H1 (cell line): ENCODE measurements around the gene XIRP1. TPM values are rescaled to one million over a fixed set of nuclear protein-coding genes. Genes with fewer than 3 reads are reported as not detected.

Experiments
- BRCA1 ChIP-seq: IDR thresholded peaks from 2 replicates; pipeline ENCODE4 v1.6.1; 2012; ENCODE audit warnings: low read depth, low read length, improper control_type of control experiment
- CTBP2 ChIP-seq: IDR thresholded peaks from 2 replicates; pipeline ENCODE4 v1.7.0; 2011; ENCODE audit warnings: borderline replicate concordance, mild to moderate bottlenecking, moderate library complexity, mixed read lengths, low read length; ENCODE audit not compliant: insufficient read depth, insufficient read length
- POLR2A ChIP-seq, 2 experiments: IDR thresholded peaks; 1 replicate in 1 of 2; 2 replicates in 1 of 2; pipeline ENCODE4 v1.6.1; 2011; ENCODE audit warnings: low read depth in 2 of 2, low read length in 2 of 2, mild to moderate bottlenecking in 2 of 2; ENCODE audit errors: control extremely low read depth in 1 of 2
- polyA plus RNA-seq, 7 experiments: library from polyadenylated mRNA; depleted of rRNA in 3 of 7; stranded (reverse) in 5 of 7; unstranded in 2 of 7; fragments of >200 nt in 5 of 7; fragments of 200-250 nt in 2 of 7; gene quantifications; 1 replicate in 5 of 7; 2 replicates in 1 of 7; 4 replicates in 1 of 7; pipeline versions ENCODE4 v1.2.1 to v1.2.3, GENCODE V29; 2011 to 2013; ENCODE audit warnings: missing spikeins in 2 of 7, mixed read lengths in 2 of 7
- total RNA-seq: library from RNA; stranded (reverse); fragmentation: NEBNext Ultra II Directional; extraction: Animal tissue kit (Norgen Biotek cat#: 25700); gene quantifications from 2 replicates; pipeline ENCODE4 v1.2.1, GENCODE V29; 2021

The XIRP1 gene
- total and polyA plus RNA-seq, 2 of the 8 experiments (the other 6 are each of a cell fraction or from before 2014, with no cell fraction given): not detected

DNA sequence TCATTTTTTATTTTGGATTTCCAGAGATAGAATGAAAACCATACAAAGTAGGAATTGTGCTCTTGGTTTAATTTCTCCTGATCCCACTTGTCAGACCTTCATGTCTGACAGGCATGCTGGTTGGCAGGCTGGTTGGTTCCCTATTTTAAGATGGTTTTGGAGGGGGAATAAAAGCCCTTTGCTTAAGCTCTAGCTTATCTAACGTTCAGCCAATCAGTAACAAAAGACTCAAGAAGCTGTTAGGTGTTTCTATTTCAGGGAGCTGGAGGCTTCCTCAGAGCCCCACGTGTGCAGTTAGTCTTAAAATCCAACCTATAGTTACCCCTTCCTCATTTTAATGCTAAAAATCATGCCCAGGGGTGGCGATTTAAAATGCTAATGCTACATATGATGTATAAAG is 40.5 kb upstream of the XIRP1 start (continued):
- TF ChIP-seq CTBP2 (no peak), BRCA1 (no peak), POLR2A (IDR thresholded peaks at IDR 0.05; ENCODE audit: control extremely low read depth in 1 of 2, low read depth in 2 of 2, low read length in 2 of 2) (no peak)
